Skin epidermis (tissue), 12 donors: Measurements from ENCODE around the gene ATP10D.

Experiments
- H3K27ac ChIP-seq, 21 experiments: fragments of 200-600 bp; sonication (generic) in 11 of 21; one replicate each; pipeline ENCODE4 v1.5.0; 2020; ENCODE audit warnings: mild to moderate bottlenecking in 3 of 21, inconsistent platforms in 2 of 21, moderate library complexity in 2 of 21
- H3K4me3 ChIP-seq, 7 experiments: fragments of 200-600 bp; sonication (generic) in 2 of 7; one replicate each; pipeline ENCODE4 v1.5.0; 2020; ENCODE audit warnings: inconsistent platforms in 2 of 7, mild to moderate bottlenecking in 2 of 7, moderate library complexity in 1 of 7

ATP10D gene

DNA sequence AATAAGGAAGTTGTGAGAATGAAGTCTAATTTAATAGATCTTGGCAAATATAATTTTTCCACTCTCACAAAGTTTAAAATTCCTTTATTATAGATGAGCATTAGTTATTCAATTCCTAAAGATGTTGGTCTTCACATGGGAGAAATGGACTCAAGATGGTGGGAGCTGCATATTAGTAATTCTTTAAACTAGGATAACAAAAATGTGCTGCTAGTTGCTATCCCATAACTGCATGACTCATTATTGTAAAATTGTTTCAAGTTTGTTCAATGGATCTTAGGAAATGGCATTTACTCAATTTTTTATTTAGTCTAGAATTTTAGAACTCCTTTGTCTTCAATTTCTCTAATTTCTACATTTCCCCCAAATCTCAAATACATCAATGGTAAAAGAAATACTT is 155.8 kb downstream of the ATP10D start:
- H3K27ac ChIP-seq, result no peak overlapping the region

DNA sequence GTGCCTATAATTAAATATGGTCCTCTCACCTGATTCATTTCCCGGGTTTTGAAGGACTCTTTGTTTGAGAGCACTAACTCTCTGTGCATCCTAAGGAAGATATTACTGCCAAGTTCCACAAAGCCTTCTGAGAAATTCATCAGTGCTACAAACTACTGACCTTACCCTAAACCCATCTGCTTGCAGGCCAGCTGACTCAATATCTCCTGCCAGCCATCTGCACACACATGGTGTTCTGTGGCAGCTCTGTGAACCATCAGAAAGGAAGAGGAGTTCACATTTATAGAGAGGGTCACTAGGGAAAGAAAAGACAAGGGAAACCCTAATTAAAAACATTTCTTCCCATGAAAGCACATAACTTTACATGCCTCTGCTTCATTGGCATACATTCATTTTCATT is 156.7 kb downstream of the ATP10D start:
- no peak overlapping the region for H3K4me3 ChIP-seq
- no peak overlapping the region for H3K27ac ChIP-seq

More for the DNA sequence above, 155.8 kb downstream of the ATP10D start:
- no peak overlapping the region for H3K4me3 ChIP-seq

DNA sequence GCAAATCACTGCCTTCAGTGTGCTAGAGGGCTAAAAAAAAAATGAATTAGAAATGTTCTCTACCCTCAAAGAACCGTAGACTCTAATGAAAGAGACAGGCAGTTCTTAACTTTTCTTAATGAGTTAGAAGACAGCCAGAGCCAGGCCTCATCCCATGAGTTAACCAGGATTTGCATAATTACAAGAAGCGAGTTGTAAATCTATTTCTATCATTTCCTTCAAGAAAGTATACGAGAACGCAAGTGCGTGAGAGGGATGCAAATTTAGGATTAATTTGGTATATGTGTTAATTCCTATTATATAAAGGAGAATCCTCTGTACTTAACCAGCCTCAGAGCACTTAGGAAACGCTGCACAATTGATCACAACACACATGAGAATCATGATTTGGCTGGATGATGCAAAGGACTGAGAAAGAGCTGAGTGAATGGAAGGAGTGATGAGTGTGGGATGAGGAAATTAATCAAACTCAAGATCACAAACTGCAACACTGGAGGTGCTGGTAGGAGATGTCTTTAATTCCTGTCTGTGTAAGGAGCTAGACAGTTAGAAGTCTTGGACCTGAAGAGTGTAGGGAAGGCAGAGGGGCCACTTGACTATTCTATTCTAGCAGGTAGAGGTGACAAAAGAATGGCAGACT is 157.2 kb downstream of the ATP10D start:
- Histone ChIP-seq H3K4me3 (no peak overlapping the region), H3K27ac (no peak overlapping the region)
